Myocyte (in vitro differentiated cells): ENCODE measurements around the gene PRLR. TPM values are rescaled to one million over a fixed set of nuclear protein-coding genes. Genes with fewer than 3 reads are reported as not detected.

Source experiments
- DNase-seq: peaks from one replicate; pipeline ENCODE4 v3.0.0-alpha.2; 2012; ENCODE audit warnings: low read depth
- total RNA-seq: library from RNA; depleted of rRNA; stranded (reverse); fragments of >200 nt; gene quantifications from 2 replicates; pipeline ENCODE4 v1.2.3, GENCODE V29; 2014

The PRLR gene
- total RNA-seq, 1 donor from 2014 or later = not detected

DNA sequence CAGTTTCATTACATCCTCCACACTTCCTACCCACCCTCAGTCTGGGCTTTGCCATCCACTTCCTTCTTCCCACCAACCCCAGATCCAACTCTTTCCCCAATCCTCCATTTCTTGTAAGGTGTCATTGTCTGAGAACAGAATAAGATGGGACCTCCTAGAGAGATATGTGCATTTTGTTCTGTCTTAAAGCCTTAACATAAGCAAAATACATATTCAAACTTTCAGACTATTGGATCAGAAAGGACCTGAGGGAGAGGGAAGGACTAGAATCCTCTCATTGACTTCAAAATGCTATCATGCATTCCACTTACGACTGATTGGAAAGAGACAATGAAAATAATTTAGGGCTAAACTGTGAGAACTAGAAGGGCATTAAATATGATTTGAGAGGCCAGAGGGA is 225.5 kb downstream of the PRLR start:
- DNase-seq = no peak

DNA sequence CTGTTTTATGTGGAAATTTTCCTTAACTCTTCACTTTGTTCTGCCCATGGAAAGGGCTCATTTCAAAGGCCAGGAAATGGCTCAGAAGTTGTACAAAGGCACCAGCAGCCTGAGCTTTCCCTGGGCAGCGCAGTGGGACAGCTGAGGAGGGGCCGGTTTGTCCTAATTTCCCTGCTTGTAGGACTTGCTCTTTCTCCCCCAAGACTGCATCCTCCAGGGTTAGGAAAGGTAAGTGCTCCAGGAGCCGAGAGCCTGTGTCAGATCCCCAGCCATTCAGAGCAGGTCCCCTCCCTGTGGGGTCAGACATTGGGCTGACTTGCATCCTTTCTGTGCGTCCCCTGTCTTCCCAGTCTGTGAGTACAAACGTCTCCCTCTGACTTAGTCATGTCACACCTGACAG is 226.1 kb downstream of the PRLR start:
- no peak for DNase-seq

DNA sequence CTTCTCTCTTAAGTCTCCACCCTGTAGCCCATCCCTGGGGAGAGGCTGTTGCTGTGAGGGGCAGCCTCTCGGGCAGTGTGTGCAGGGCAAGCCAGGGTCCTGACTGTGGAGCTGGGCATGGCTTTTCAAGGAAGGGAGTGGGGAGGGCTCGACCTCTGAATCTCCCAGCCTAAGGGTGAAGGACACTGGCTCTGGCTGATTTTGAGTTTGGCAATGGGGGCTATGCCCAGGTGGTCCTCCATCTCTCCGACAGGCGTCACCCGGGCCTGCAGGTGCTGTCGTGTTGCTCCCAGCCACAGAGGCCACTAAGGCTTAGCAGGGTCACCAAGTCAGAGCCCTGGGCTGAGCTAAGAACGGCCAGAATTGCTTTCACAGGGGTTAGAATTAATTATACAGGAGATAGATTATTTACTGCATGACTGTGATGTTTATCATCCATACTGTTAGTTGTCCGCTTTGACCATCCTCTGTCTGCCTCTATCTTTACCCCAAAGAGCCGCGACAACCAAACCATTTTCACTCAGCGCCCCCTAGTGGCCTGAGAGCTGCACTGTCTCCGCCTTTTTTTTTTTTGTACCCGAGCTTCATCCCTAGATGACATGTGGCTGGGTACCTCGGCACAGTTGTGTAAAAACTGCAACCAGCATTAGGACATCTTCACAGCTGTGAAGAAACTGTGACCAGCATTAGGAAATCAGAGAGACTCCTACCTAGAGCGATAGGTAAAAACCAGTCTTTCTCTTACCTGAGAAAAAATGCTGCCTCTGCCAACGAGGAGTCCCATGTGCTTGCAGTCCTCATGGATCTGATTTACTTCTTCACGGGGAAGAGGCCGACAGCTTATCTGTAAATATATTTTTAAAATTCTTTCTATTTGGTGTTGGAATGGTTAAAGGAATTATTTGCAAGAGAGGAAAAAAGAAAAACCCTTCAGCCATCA is 227.0 kb downstream of the PRLR start:
- peak; percentile 79 for DNase-seq

GRCh38 chr5:35002459-35002858 is 227.8 kb downstream of the PRLR start:
- DNase-seq = no peak

DNA sequence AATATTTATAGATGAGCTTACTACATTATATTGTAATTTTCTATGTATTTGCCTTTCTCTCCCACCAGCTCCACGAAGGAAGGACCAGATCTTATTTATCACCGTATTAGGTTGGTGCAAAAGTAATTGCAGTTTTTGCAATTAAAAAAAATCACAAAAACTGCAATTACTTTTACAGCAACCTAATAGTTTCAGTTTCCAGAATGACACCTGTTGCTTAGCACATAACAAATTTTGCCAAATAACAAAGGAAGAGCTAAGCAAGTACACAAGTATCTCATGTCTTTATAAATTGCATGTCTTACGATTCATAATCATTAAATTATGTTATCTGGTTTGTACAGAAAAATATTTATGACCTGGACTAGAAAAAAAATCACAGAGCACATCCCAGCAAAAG is 228.4 kb downstream of the PRLR start:
- DNase-seq = no peak

Other genes starting within 250 kb of the PRLR start
- gene AGXT2, start 182.5 kb downstream of the PRLR start, total RNA-seq = not detected in 2 replicates